GM23338 (cell line): ENCODE data around the gene AGAP3. TPM values are rescaled to one million over a fixed set of nuclear protein-coding genes. Genes with fewer than 3 reads are reported as not detected.

Experiments used
- ATAC-seq: fragments of 200-7000 bp; cut with Tn5 transposase; 3 replicates; pipeline ENCODE4 v1.9.1; 2020
- DNase-seq: peaks from one replicate; pipeline ENCODE4 v3.0.0-alpha.2; 2015; ENCODE audit warnings: low spot score
- H2AFZ ChIP-seq: fragments of 200-600 bp; sonication (generic); 2 replicates; pipeline ENCODE4 v1.8.0; 2016; ENCODE audit warnings: antibody characterized with exemption, mild to moderate bottlenecking, moderate library complexity
- H3F3A ChIP-seq: fragments of 200-600 bp; sonication (generic); replicated peaks from 2 replicates; pipeline ENCODE4 v1.8.0; 2017; ENCODE audit warnings: antibody characterized with exemption, mixed run types, low read depth
- H3K27ac ChIP-seq: fragments of 200-600 bp; sonication (generic); 2 replicates; pipeline ENCODE4 v1.6.1; 2016; ENCODE audit warnings: low read depth
- H3K27me3 ChIP-seq: fragments of 200-600 bp; sonication (generic); 2 replicates; pipeline ENCODE4 v1.8.0; 2016; ENCODE audit warnings: mild to moderate bottlenecking, mixed run types, moderate library complexity; ENCODE audit not compliant: insufficient read depth
- H3K36me3 ChIP-seq: fragments of 200-600 bp; sonication (generic); 2 replicates; pipeline ENCODE4 v1.8.0; 2016; ENCODE audit warnings: mild to moderate bottlenecking; ENCODE audit not compliant: insufficient read depth
- H3K4me1 ChIP-seq: fragments of 200-600 bp; sonication (generic); 2 replicates; pipeline ENCODE4 v1.8.0; 2016; ENCODE audit warnings: mild to moderate bottlenecking, moderate library complexity; ENCODE audit not compliant: insufficient read depth
- H3K4me2 ChIP-seq: fragments of 200-600 bp; sonication (generic); 2 replicates; pipeline ENCODE4 v1.7.1; 2017; ENCODE audit warnings: mixed run types
- H3K4me3 ChIP-seq: fragments of 200-600 bp; sonication (generic); 2 replicates; pipeline ENCODE4 v1.6.1; 2016; ENCODE audit warnings: mixed run types
- H3K79me2 ChIP-seq: fragments of 200-600 bp; sonication (generic); replicated peaks from 2 replicates; pipeline ENCODE4 v1.8.0; 2017; ENCODE audit warnings: mild to moderate bottlenecking; ENCODE audit not compliant: insufficient read depth
- H3K9me2 ChIP-seq: fragments of 200-600 bp; sonication (generic); 2 replicates; pipeline ENCODE4 v1.8.0; 2017; ENCODE audit not compliant: insufficient read depth
- H4K20me1 ChIP-seq: fragments of 200-600 bp; sonication (generic); replicated peaks from 2 replicates; pipeline ENCODE4 v1.8.0; 2017; ENCODE audit warnings: mild to moderate bottlenecking; ENCODE audit not compliant: insufficient read depth
- H3K27ac Mint-ChIP-seq: 2 replicates; pipeline ENCODE4 v1.8.0; 2020; ENCODE audit warnings: inconsistent platforms, mild to moderate bottlenecking, moderate library complexity, mixed read lengths
- H3K27me3 Mint-ChIP-seq: 3 replicates; pipeline ENCODE4 v1.8.0; 2022; ENCODE audit warnings: low read depth, mild to moderate bottlenecking, moderate library complexity, mixed read lengths, inconsistent platforms; ENCODE audit not compliant: insufficient read depth, poor library complexity
- H3K36me3 Mint-ChIP-seq: 3 replicates; pipeline ENCODE4 v1.8.0; 2021; ENCODE audit warnings: low read depth, mild to moderate bottlenecking, inconsistent platforms, moderate library complexity, mixed read lengths
- H3K4me1 Mint-ChIP-seq: 3 replicates; pipeline ENCODE4 v1.8.0; 2020; ENCODE audit warnings: mild to moderate bottlenecking, inconsistent platforms, mixed read lengths
- H3K4me3 Mint-ChIP-seq: 3 replicates; pipeline ENCODE4 v1.8.0; 2021; ENCODE audit warnings: moderate library complexity, mild to moderate bottlenecking, inconsistent platforms, mixed read lengths
- H3K9me3 Mint-ChIP-seq: 3 replicates; pipeline ENCODE4 v1.8.0; 2020; ENCODE audit warnings: moderate library complexity, mild to moderate bottlenecking, inconsistent platforms, mixed read lengths
- CREB1 ChIP-seq: fragments of 250-450 bp; sonication (Bioruptor Pico); IDR thresholded peaks from 2 replicates; pipeline ENCODE4 v1.5.0; 2020; ENCODE audit warnings: low read depth, mild to moderate bottlenecking, moderate library complexity
- CTCF ChIP-seq, 2 experiments: fragments of 200-600 bp in 1 of 2; sonication (generic) in 1 of 2; conservative IDR thresholded peaks; 2 replicates each; pipeline versions ENCODE4 v1.5.1 to v1.6.1; 2016 to 2017; ENCODE audit warnings: antibody characterized with exemption in 2 of 2, low read depth in 2 of 2, mild to moderate bottlenecking in 2 of 2, moderate library complexity in 1 of 2
- ETS1 ChIP-seq: IDR thresholded peaks from 2 replicates; pipeline ENCODE4 v1.6.1; 2016; ENCODE audit warnings: antibody characterized with exemption
- EZH2 ChIP-seq: fragments of 200-600 bp; sonication (generic); IDR thresholded peaks from one replicate; pipeline ENCODE4 v1.8.0; 2017; ENCODE audit warnings: antibody characterized with exemption, mild to moderate bottlenecking, low read depth; ENCODE audit not compliant: unreplicated experiment
- EZH2phosphoT487 ChIP-seq: fragments of 200-600 bp; sonication (generic); IDR thresholded peaks from one replicate; pipeline ENCODE4 v1.8.1; 2018; ENCODE audit warnings: antibody characterized with exemption; ENCODE audit not compliant: unreplicated experiment
- JUNB ChIP-seq: IDR thresholded peaks from one replicate; pipeline ENCODE4 v1.6.1; 2016; ENCODE audit warnings: antibody characterized with exemption; ENCODE audit not compliant: unreplicated experiment
- NANOG ChIP-seq: IDR thresholded peaks from 2 replicates; pipeline ENCODE4 v1.6.1; 2016; ENCODE audit warnings: antibody characterized with exemption, borderline replicate concordance
- POLR2AphosphoS5 ChIP-seq: IDR thresholded peaks from 2 replicates; pipeline ENCODE4 v1.6.1; 2016; ENCODE audit warnings: antibody characterized with exemption, low read depth
- REST ChIP-seq: IDR thresholded peaks from one replicate; pipeline ENCODE4 v1.6.1; 2018; ENCODE audit warnings: antibody characterized with exemption; ENCODE audit not compliant: unreplicated experiment
- STAT1 ChIP-seq: IDR thresholded peaks from one replicate; pipeline ENCODE4 v1.6.1; 2016; ENCODE audit warnings: antibody characterized with exemption; ENCODE audit not compliant: unreplicated experiment
- ZNF114 ChIP-seq: fragments of 250-450 bp; sonication (Bioruptor Pico); IDR thresholded peaks from 2 replicates; pipeline ENCODE4 v1.5.0; 2020; ENCODE audit warnings: mild to moderate bottlenecking, moderate library complexity
- ZNF331 ChIP-seq: fragments of 250-450 bp; sonication (Bioruptor Pico); IDR thresholded peaks from 2 replicates; pipeline ENCODE4 v1.5.0; 2020; ENCODE audit warnings: low read depth, mild to moderate bottlenecking, moderate library complexity
- ZNF462 ChIP-seq: fragments of 250-450 bp; sonication (Bioruptor Pico); IDR thresholded peaks from 2 replicates; pipeline ENCODE4 v1.5.0; 2020; ENCODE audit warnings: mild to moderate bottlenecking, moderate library complexity
- polyA plus RNA-seq: library from polyadenylated mRNA; unstranded; fragments of >200 nt; fragmentation: Nextera tagmentation; extraction: Ambion mirVana; gene quantifications from 2 replicates; pipeline ENCODE4 v1.2.1, GENCODE V29; 2016
- total RNA-seq: library from RNA; depleted of rRNA; stranded (reverse); fragments of >200 nt; shearing (Covaris generic); gene quantifications from 2 replicates; pipeline ENCODE4 v1.2.3, GENCODE V29; 2014

The AGAP3 gene
- total and polyA plus RNA-seq, 2 experiments from 2014 or later, result 24.0 to 39.2 TPM

GRCh38 chr7:151115836-151116418 is 29.7 kb downstream of the AGAP3 start:
- no peak overlapping the region for H3K27ac Mint-ChIP-seq
- no peaks in the 10 kb centered on the region for H3K9me2 ChIP-seq
- H3K36me3 ChIP-seq, result no peaks in the 10 kb centered on the region
- H3K4me2 ChIP-seq, result peak overlapping the region; percentile 81
- no peak overlapping the region for H3K27ac ChIP-seq
- H3K4me1 ChIP-seq, result peaks cover 18% of the 10 kb centered on the region
- peaks cover 25% of the 10 kb centered on the region for H3K27me3 ChIP-seq
- H3K4me1 Mint-ChIP-seq, result peaks cover 20% of the 10 kb centered on the region
- DNase-seq (peak; percentile 63), ATAC-seq (peak; percentile 15)
- H3F3A ChIP-seq, result peaks cover 10% of the 10 kb centered on the region
- peaks cover 13% of the 10 kb centered on the region for H3K79me2 ChIP-seq
- TF ChIP-seq ZNF462 (CRISPR knock-in tag), result no peak
- TF ChIP-seq NANOG, result no peak
- TF ChIP-seq EZH2, result no peak
- no peak for TF ChIP-seq ZNF331 (CRISPR knock-in tag)
- TF ChIP-seq REST, result no peak
- TF ChIP-seq ZNF114 (CRISPR knock-in tag), result no peak
- TF ChIP-seq JUNB, result no peak
- no peak for TF ChIP-seq POLR2AphosphoS5
- TF ChIP-seq STAT1, result no peak
- TF ChIP-seq CREB1 (CRISPR knock-in tag), result no peak
- TF ChIP-seq CTCF (conservative IDR thresholded peaks at IDR 0.05; ENCODE audit: low read depth in 2 of 2), result no peak
- TF ChIP-seq ETS1, result no peak
- TF ChIP-seq EZH2phosphoT487, result no peak
- H2AFZ ChIP-seq, result no peak overlapping the region
- peaks cover 26% of the 10 kb centered on the region for H3K27me3 Mint-ChIP-seq
- H3K4me3 Mint-ChIP-seq, result peak overlapping the region; percentile 72
- H3K36me3 Mint-ChIP-seq, result peaks cover 18% of the 10 kb centered on the region
- H3K4me3 ChIP-seq, result peak overlapping the region; percentile 57
- H3K9me3 Mint-ChIP-seq, result no peaks in the 10 kb centered on the region
- peaks cover 47% of the 10 kb centered on the region for H4K20me1 ChIP-seq
